WTC11 (cell line): Measurements from ENCODE around the gene IL36G.

Experiments used
- AFF4 ChIP-seq: sonication (generic); formaldehyde crosslinking; IDR thresholded peaks from 2 replicates; pipeline ENCODE4 v1.8.1; 2023; ENCODE audit warnings: mild to moderate bottlenecking, missing genetic modification reagents, borderline replicate concordance
- CTCF ChIP-seq: fragments of 200-600 bp; IDR thresholded peaks from 2 replicates; pipeline ENCODE4 v1.8.0; 2022; ENCODE audit warnings: antibody characterized with exemption
- ESRRA ChIP-seq: sonication (generic); formaldehyde crosslinking; IDR thresholded peaks from 2 replicates; pipeline ENCODE4 v1.8.1; 2022; ENCODE audit warnings: mild to moderate bottlenecking, missing genetic modification reagents, borderline replicate concordance
- GABPB1 ChIP-seq: sonication (generic); formaldehyde crosslinking; IDR thresholded peaks from 2 replicates; pipeline ENCODE4 v1.8.1; 2023; ENCODE audit warnings: mild to moderate bottlenecking, missing genetic modification reagents
- MAX ChIP-seq: sonication (generic); formaldehyde crosslinking; IDR thresholded peaks from 2 replicates; pipeline ENCODE4 v1.8.0; 2022; ENCODE audit warnings: mild to moderate bottlenecking, missing genetic modification reagents
- MXD4 ChIP-seq: fragments of 250-450 bp; sonication (Bioruptor Pico); IDR thresholded peaks from 2 replicates; pipeline ENCODE4 v1.8.0; 2021; ENCODE audit warnings: mild to moderate bottlenecking, moderate library complexity, borderline replicate concordance
- NFYB ChIP-seq: sonication (generic); formaldehyde crosslinking; conservative IDR thresholded peaks from 2 replicates; pipeline ENCODE4 v1.8.0; 2022; ENCODE audit warnings: low read depth, missing genetic modification reagents
- NR2C2 ChIP-seq: sonication (generic); formaldehyde crosslinking; IDR thresholded peaks from 2 replicates; pipeline ENCODE4 v1.8.0; 2022; ENCODE audit warnings: mild to moderate bottlenecking, missing genetic modification reagents
- PRDM15 ChIP-seq: sonication (generic); formaldehyde crosslinking; IDR thresholded peaks from 2 replicates; pipeline ENCODE4 v1.8.0; 2022; ENCODE audit warnings: missing genetic modification reagents
- USF2 ChIP-seq: sonication (generic); formaldehyde crosslinking; IDR thresholded peaks from 2 replicates; pipeline ENCODE4 v1.8.1; 2023; ENCODE audit warnings: mild to moderate bottlenecking, missing genetic modification reagents, moderate library complexity

GRCh38 chr2:113018509-113018908 is 40.7 kb downstream of the IL36G start:
- TF ChIP-seq CTCF (no peak), NR2C2 (CRISPR knock-in tag) (no peak), MAX (CRISPR knock-in tag) (no peak), USF2 (CRISPR knock-in tag) (no peak), ESRRA (CRISPR knock-in tag) (no peak), AFF4 (CRISPR knock-in tag) (no peak), GABPB1 (CRISPR knock-in tag) (no peak), MXD4 (no peak), NFYB (CRISPR knock-in tag) (no peak), PRDM15 (CRISPR knock-in tag) (no peak)
